ENCODE results near the gene CGNL1. TPM values are rescaled to one million over a fixed set of nuclear protein-coding genes. Genes with fewer than 3 reads are reported as not detected.

The CGNL1 gene
- total and polyA plus RNA-seq, 8 donors, result 7.3 to 35.8 (median 24.2) TPM

GRCh38 chr15:57594479-57594878 is 218.2 kb downstream of the CGNL1 start:
- no peak for TF ChIP-seq CTCF (IDR thresholded peaks at IDR 0.05)
- DNase-seq (no peak), FAIRE-seq (no peak), ATAC-seq (no peak)
- intact Hi-C loops (cut with DNase I), result no loop called here
- no peaks in the 10 kb centered on the region for H3K27me3 ChIP-seq
- H3K4me3 ChIP-seq, result no peak overlapping the region
- WGBS, 2 donors, result 44 to 50% methylated on average over 6 of the region's 6 CpGs
- H3K27ac ChIP-seq, result peak overlapping the region; percentile 9 to 92 (median 68)
- peaks cover 59 to 70% (median 66%) of the 10 kb centered on the region in 3 donors for H3K4me1 ChIP-seq
- H3K36me3 ChIP-seq, result no peaks in the 10 kb centered on the region
- H3K9me3 ChIP-seq, result no peaks in the 10 kb centered on the region

- H3K4me3 ChIP-seq, result no peak overlapping the region
- H3K36me3 ChIP-seq, result no peaks in the 10 kb centered on the region
- FAIRE-seq (peak; percentile 80), ATAC-seq (peak; percentile 55 to 72 (median 62)), DNase-seq (peak in 4 of 6 donors; percentile 73 to 81 (median 78))
- no peak for TF ChIP-seq CTCF (IDR thresholded peaks at IDR 0.05)
- WGBS, 2 donors, result 14 to 16% methylated on average over 9 of the region's 9 CpGs
- no peaks in the 10 kb centered on the region for H3K9me3 ChIP-seq
- no peaks in the 10 kb centered on the region for H3K27me3 ChIP-seq
- intact Hi-C loops (cut with DNase I), result no loop called here
- peaks cover 59 to 69% (median 67%) of the 10 kb centered on the region in 3 donors for H3K4me1 ChIP-seq
- peak overlapping the region; percentile 56 to 92 (median 81) for H3K27ac ChIP-seq
Measured at GRCh38 chr15:57595011-57595866, 218.9 kb downstream of the CGNL1 start.

- intact Hi-C loops (cut with DNase I), result no loop called here
- ATAC-seq (no peak), DNase-seq (no peak), FAIRE-seq (no peak)
- peak overlapping the region; percentile 56 to 92 (median 81) for H3K27ac ChIP-seq
- no peaks in the 10 kb centered on the region for H3K36me3 ChIP-seq
- 77 to 80% methylated on average over 8 of the region's 8 CpGs for WGBS, 2 donors
- no peaks in the 10 kb centered on the region for H3K27me3 ChIP-seq
- H3K4me3 ChIP-seq, result no peak overlapping the region
- no peak for TF ChIP-seq CTCF (IDR thresholded peaks at IDR 0.05)
- peaks cover 56 to 69% (median 66%) of the 10 kb centered on the region in 3 donors for H3K4me1 ChIP-seq
- no peaks in the 10 kb centered on the region for H3K9me3 ChIP-seq
Measured at GRCh38 chr15:57596301-57596855, 220.1 kb downstream of the CGNL1 start.

- Histone ChIP-seq H3K9me3 (no peaks in the 10 kb centered on the region), H3K27me3 (no peaks in the 10 kb centered on the region), H3K4me3 (no peak overlapping the region), H3K36me3 (no peaks in the 10 kb centered on the region), H3K4me1 (peaks cover 55 to 69% (median 64%) of the 10 kb centered on the region in 3 donors), H3K27ac (peak overlapping the region; percentile 56 to 92 (median 81))
- no peak for FAIRE-seq
- DNase-seq, result peak in 3 of 6 donors; percentile 59 to 73 (median 68)
- no peak for TF ChIP-seq CTCF (IDR thresholded peaks at IDR 0.05)
- WGBS, 2 donors, result 11 to 12% methylated on average over 4 of the region's 4 CpGs
- intact Hi-C loops (cut with DNase I), result no loop called here
- ATAC-seq, result peak; percentile 39 to 65 (median 54)
Measured at GRCh38 chr15:57596978-57597377, 220.7 kb downstream of the CGNL1 start.
